ENCODE data around the gene FNDC11.

FNDC11 gene

GRCh38 chr20:63582382-63583063, 28.6 kb downstream of the FNDC11 start:
- DNase-seq: no peak

GRCh38 chr20:63585616-63586565, 31.9 kb downstream of the FNDC11 start:
- no peak for DNase-seq

- no peak for DNase-seq
Measured at GRCh38 chr20:63586797-63587196, 32.8 kb downstream of the FNDC11 start.

- DNase-seq: no peak
Measured at GRCh38 chr20:63587256-63587655, 33.3 kb downstream of the FNDC11 start.

- DNase-seq: no peak
Measured at GRCh38 chr20:63587776-63588591, 34.0 kb downstream of the FNDC11 start.

- no peak for DNase-seq
Measured at GRCh38 chr20:63588641-63589041, 34.7 kb downstream of the FNDC11 start.

- no peak for DNase-seq
Measured at GRCh38 chr20:63589261-63590217, 35.6 kb downstream of the FNDC11 start.

- DNase-seq: no peak
Measured at GRCh38 chr20:63590218-63591146, 36.5 kb downstream of the FNDC11 start.

GRCh38 chr20:63591147-63591533, 37.2 kb downstream of the FNDC11 start:
- no peak for DNase-seq

- no peak for DNase-seq
Measured at GRCh38 chr20:63591786-63592355, 37.9 kb downstream of the FNDC11 start.

- no peak for DNase-seq
Measured at GRCh38 chr20:63592661-63593060, 38.7 kb downstream of the FNDC11 start.

- no peak for DNase-seq
Measured at GRCh38 chr20:63594043-63594561, 40.1 kb downstream of the FNDC11 start.

- no peak for DNase-seq
Measured at GRCh38 chr20:63595416-63596127, 41.6 kb downstream of the FNDC11 start.

- no peak for DNase-seq
Measured at GRCh38 chr20:63596423-63596822, 42.5 kb downstream of the FNDC11 start.

- no peak for DNase-seq
Measured at GRCh38 chr20:63597651-63598478, 43.9 kb downstream of the FNDC11 start.

- DNase-seq: no peak
Measured at GRCh38 chr20:63598479-63599395, 44.8 kb downstream of the FNDC11 start.

GRCh38 chr20:63599396-63600050, 45.6 kb downstream of the FNDC11 start:
- DNase-seq: no peak

Measured in stimulated activated CD4-positive, alpha-beta T cell treated with anti-CD3 and anti-CD28 coated beads, Interleukin-15, amount 100 ng/mL, for 24 hours (primary cell).